Prostate gland (tissue), 2 donors: ENCODE results near the gene GABRB2.

Experiments
- CTCF ChIP-seq, 4 experiments: fragments of 200-600 bp in 2 of 4; fragments of 450-650 bp in 2 of 4; sonication (generic) in 2 of 4; IDR thresholded peaks; 1 replicate in 3 of 4; 2 replicates in 1 of 4; pipeline ENCODE4 v1.5.1; 2016 to 2019; ENCODE audit warnings: antibody characterized with exemption in 4 of 4, mild to moderate bottlenecking in 2 of 4, moderate library complexity in 2 of 4
- POLR2A ChIP-seq: fragments of 450-650 bp; IDR thresholded peaks from one replicate; pipeline ENCODE4 v1.6.1; 2016; ENCODE audit warnings: antibody characterized with exemption, mild to moderate bottlenecking

DNA sequence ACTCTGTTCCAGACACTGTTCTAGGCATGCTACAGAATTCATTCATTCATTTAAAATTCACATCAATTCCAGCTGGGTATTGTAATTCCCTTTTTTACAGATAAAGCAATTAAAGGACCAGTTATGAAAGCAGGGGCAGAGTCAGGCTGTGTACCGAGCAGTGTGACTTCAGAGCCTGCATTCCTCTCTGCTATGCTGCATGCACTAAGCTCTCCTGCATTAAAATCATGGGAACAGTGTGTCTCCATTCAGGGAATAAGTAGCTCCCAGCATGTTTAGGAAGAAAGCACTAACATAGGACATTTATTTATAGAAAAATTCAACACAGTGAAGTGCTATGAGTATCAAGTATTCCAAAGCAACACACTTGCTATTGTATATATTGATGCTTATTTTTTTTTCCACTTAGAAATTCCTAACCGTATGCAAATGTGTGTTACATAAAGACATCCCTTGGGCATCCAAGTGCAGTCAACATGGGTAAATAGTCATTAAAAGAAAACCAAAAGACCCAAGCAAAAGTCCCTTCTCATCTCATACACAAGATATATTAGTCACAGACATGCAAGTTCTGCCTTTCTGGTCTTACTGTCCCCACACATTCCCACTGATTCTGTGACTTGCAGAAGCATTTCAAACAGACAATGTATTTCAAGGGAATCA lies 173.7 kb downstream of the GABRB2 start:
- TF ChIP-seq CTCF (IDR thresholded peaks at IDR 0.05) (no peak), POLR2A (no peak)
